Panc1 (cell line): ENCODE data around the gene PAK1.

Experiments
- CTCF ChIP-seq: fragments of 450-650 bp; IDR thresholded peaks from 2 replicates; pipeline ENCODE4 v1.5.1; 2017; ENCODE audit warnings: mild to moderate bottlenecking
- REST ChIP-seq, 2 experiments: IDR thresholded peaks; 2 replicates each; pipeline ENCODE4 v1.6.1; 2011 to 2012; ENCODE audit warnings: low read depth in 2 of 2, control low read depth in 1 of 2, low read length in 1 of 2, mild to moderate bottlenecking in 1 of 2, moderate library complexity in 1 of 2; ENCODE audit not compliant: insufficient read depth in 1 of 2
- SIN3A ChIP-seq: IDR thresholded peaks from 2 replicates; pipeline ENCODE4 v1.6.1; 2012; ENCODE audit warnings: low read depth, mild to moderate bottlenecking, low read length, moderate library complexity, borderline replicate concordance; ENCODE audit not compliant: insufficient read depth

- TF ChIP-seq CTCF, result no peak
- no peak for TF ChIP-seq REST (IDR thresholded peaks at IDR 0.05; ENCODE audit: insufficient read depth in 1 of 2, low read depth in 2 of 2, low read length in 1 of 2)
- TF ChIP-seq SIN3A, result no peak
Measured at GRCh38 chr11:77467993-77468392, 5.9 kb downstream of the PAK1 start.
